Measurements from ENCODE around the gene PPHLN1. TPM values are rescaled to one million over a fixed set of nuclear protein-coding genes. Genes with fewer than 3 reads are reported as not detected.

The PPHLN1 gene
- total RNA-seq: 48.5 and 75.8 TPM in 2 replicates

GRCh38 chr12:42325653-42326474 is at the start of gene PPHLN1, which contains the start of gene ZCRB1:
Gene PPHLN1, plus strand, starts transcription at chr12:42326167. Its CDS starts 9,736 bp downstream, at chr12:42335903.
Gene ZCRB1, minus strand, starts transcription at chr12:42326094. Its CDS starts 1,992 bp downstream, at chr12:42324102.

Other genes with a start within 250 kb of the PPHLN1 start
- gene GXYLT1, start 181.3 kb upstream of the PPHLN1 start, total RNA-seq: 15.1 and 20.2 TPM in 2 replicates
- 12.0 and 18.6 TPM in 2 replicates for gene YAF2, start 87.9 kb upstream of the PPHLN1 start, total RNA-seq
- gene ZCRB1, start 73 bp upstream of the PPHLN1 start, total RNA-seq: 27.5 and 29.7 TPM in 2 replicates